Karpas-422 (cell line): Measurements from ENCODE around the gene SYNE1. TPM values are rescaled to one million over a fixed set of nuclear protein-coding genes. Genes with fewer than 3 reads are reported as not detected.

Experiments used
- DNase-seq: peaks from one replicate; pipeline ENCODE4 v3.0.0-alpha.2; 2015
- H2AFZ ChIP-seq: fragments of 200-600 bp; sonication (generic); 2 replicates; pipeline ENCODE4 v1.6.1; 2014; ENCODE audit warnings: antibody characterized with exemption, low read length, mixed read lengths
- H3K27ac ChIP-seq: fragments of 200-600 bp; sonication (generic); 2 replicates; pipeline ENCODE4 v1.5.1; 2014; ENCODE audit warnings: mild to moderate bottlenecking, low read length, moderate library complexity
- H3K27me3 ChIP-seq: fragments of 200-600 bp; sonication (generic); 2 replicates; pipeline ENCODE4 v1.6.1; 2014; ENCODE audit warnings: low read length, mixed read lengths
- H3K36me3 ChIP-seq: fragments of 200-600 bp; sonication (generic); 2 replicates; pipeline ENCODE4 v1.6.1; 2014; ENCODE audit warnings: low read length, mixed read lengths; ENCODE audit not compliant: insufficient read depth
- H3K4me1 ChIP-seq: fragments of 200-600 bp; sonication (generic); 2 replicates; pipeline ENCODE4 v1.6.1; 2014; ENCODE audit warnings: mild to moderate bottlenecking, low read length, mixed read lengths
- H3K4me2 ChIP-seq: fragments of 200-600 bp; sonication (generic); 2 replicates; pipeline ENCODE4 v1.6.1; 2014; ENCODE audit warnings: low read length, low read depth, mild to moderate bottlenecking; ENCODE audit not compliant: poor library complexity, severe bottlenecking
- H3K4me3 ChIP-seq: fragments of 200-600 bp; sonication (generic); 2 replicates; pipeline ENCODE4 v1.5.1; 2014; ENCODE audit warnings: mild to moderate bottlenecking, antibody characterized with exemption, low read length, mixed read lengths
- H3K79me2 ChIP-seq: fragments of 200-600 bp; sonication (generic); 2 replicates; pipeline ENCODE4 v1.6.1; 2014; ENCODE audit warnings: mild to moderate bottlenecking, low read length, mixed read lengths
- H3K9ac ChIP-seq: fragments of 200-600 bp; sonication (generic); 2 replicates; pipeline ENCODE4 v1.6.0; 2014; ENCODE audit warnings: low read length
- H3K9me2 ChIP-seq: fragments of 200-600 bp; sonication (generic), shearing (Covaris generic); replicated peaks from 2 replicates; pipeline ENCODE4 v1.6.0; 2014; ENCODE audit warnings: mild to moderate bottlenecking, low read length, moderate library complexity; ENCODE audit not compliant: insufficient read depth
- H3K9me3 ChIP-seq: fragments of 300-700, 200-600 bp; sonication (generic); 2 replicates; pipeline ENCODE4 v1.6.1; 2014; ENCODE audit warnings: low read length, mixed read lengths
- H4K20me1 ChIP-seq: fragments of 200-600 bp; sonication (generic); 2 replicates; pipeline ENCODE4 v1.6.1; 2014; ENCODE audit warnings: mild to moderate bottlenecking, antibody characterized with exemption, low read length, low read depth; ENCODE audit not compliant: insufficient read depth
- total RNA-seq: library from RNA; depleted of rRNA; stranded (reverse); fragments of >200 nt; shearing (Covaris generic); gene quantifications from 2 replicates; pipeline ENCODE4 v1.2.3, GENCODE V29; 2014; ENCODE audit warnings: low replicate concordance

SYNE1 gene
- total RNA-seq, 1 experiment from 2014 or later = 137 TPM

GRCh38 chr6:152271776-152272464, 365.2 kb downstream of the SYNE1 start:
- Histone ChIP-seq H3K36me3 (peaks cover 44% of the 10 kb centered on the region), H3K27ac (peak overlapping the region; percentile 57), H3K4me3 (no peak overlapping the region), H3K9me2 (no peaks in the 10 kb centered on the region), H3K4me1 (peaks cover 25% of the 10 kb centered on the region), H3K4me2 (no peak overlapping the region), H3K9me3 (no peaks in the 10 kb centered on the region), H2AFZ (no peak overlapping the region), H3K27me3 (no peaks in the 10 kb centered on the region), H3K9ac (no peak overlapping the region), H3K79me2 (no peaks in the 10 kb centered on the region), H4K20me1 (no peaks in the 10 kb centered on the region)
- no peak for DNase-seq

GRCh38 chr6:152270301-152270925, 366.7 kb downstream of the SYNE1 start:
- no peak overlapping the region for H2AFZ ChIP-seq
- H3K36me3 ChIP-seq = peaks cover 52% of the 10 kb centered on the region
- H3K9me3 ChIP-seq = no peaks in the 10 kb centered on the region

DNA sequence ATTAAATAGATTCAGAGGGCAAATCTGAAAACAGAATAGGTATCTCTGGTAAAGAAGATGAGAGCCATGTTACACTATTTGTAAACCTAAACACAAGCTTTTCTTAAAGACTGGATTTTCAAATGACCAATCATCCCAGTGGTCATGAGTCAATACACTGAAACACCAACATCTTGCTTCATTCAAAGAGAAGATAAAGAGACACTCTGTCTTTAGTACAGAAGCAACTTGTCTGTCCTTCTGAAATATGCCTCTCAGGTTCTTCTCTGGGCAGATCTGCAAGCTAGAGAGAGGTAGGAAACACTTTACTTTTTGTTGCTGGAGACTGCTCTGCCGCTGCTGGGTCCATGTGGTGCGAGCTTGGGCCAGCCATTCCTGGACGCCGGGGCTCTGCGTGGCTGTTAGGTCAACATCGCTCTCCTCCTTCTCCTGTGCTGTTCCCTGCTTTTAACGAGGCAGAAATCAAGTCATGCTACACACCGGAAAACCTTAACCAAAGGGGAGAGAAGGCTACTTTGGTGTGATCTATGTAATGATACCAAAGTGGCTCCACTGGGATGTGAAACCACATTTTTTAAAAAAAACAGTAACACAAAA, 368.2 kb downstream of the SYNE1 start:
- Histone ChIP-seq H4K20me1 (no peaks in the 10 kb centered on the region), H3K36me3 (peaks cover 55% of the 10 kb centered on the region), H3K27ac (peak overlapping the region; percentile 37; the same call in 1 of the 2 replicates), H2AFZ (no peak overlapping the region), H3K9me2 (no peaks in the 10 kb centered on the region), H3K4me2 (no peak overlapping the region), H3K9me3 (no peaks in the 10 kb centered on the region), H3K9ac (no peak overlapping the region), H3K79me2 (no peaks in the 10 kb centered on the region), H3K4me3 (no peak overlapping the region), H3K4me1 (peaks cover 25% of the 10 kb centered on the region), H3K27me3 (no peaks in the 10 kb centered on the region)
- DNase-seq = no peak

More at GRCh38 chr6:152270301-152270925, 366.7 kb downstream of the SYNE1 start:
- no peak for DNase-seq
- Histone ChIP-seq H3K79me2 (no peaks in the 10 kb centered on the region), H4K20me1 (no peaks in the 10 kb centered on the region), H3K4me3 (no peak overlapping the region), H3K9ac (no peak overlapping the region), H3K4me2 (no peak overlapping the region), H3K27me3 (no peaks in the 10 kb centered on the region), H3K9me2 (no peaks in the 10 kb centered on the region), H3K27ac (peak overlapping the region; percentile 46), H3K4me1 (peaks cover 25% of the 10 kb centered on the region)

DNA sequence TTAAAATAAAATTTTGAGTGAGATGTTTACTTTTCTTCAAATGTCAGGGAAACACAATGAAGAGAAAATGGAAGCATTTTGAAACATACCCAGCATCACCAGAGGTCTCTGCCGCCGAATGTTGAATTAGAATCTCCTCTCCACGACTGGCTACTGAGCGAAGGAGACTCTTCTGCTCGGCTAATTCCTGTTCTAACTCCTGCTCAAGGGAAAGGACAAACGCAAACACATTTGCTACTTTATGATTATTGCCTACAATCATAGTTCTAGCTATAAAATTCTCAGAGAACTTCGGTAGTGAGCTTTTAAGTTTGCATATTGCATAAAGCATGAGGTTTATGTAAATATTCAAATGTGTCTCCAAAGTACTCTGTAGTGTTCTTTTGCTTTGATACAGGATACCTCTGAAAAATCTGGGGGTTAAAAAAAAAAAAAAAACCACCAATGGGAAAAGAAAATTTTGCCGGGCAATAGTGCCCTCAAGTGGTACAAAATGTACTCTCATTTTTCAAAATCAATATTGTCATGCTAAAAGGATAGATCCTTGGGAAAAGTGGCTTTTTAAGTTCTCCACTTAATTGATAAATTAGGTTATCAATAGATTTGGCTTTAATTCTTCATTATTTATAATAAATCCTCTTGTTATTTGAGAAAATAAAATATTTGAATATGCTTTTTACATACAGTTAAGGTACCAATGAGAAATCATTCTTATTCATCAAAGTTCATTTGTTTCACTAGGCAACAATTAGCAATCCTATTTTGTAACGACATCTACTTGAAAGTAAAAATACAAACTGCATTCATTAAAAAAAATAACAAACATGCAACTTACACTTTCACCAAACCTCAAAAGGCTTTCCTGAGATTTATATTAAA, 369.0 kb downstream of the SYNE1 start:
- DNase-seq = peak; percentile 79
- Histone ChIP-seq H2AFZ (no peak overlapping the region), H3K9me3 (no peaks in the 10 kb centered on the region), H4K20me1 (no peaks in the 10 kb centered on the region), H3K9me2 (no peaks in the 10 kb centered on the region), H3K4me1 (peaks cover 23% of the 10 kb centered on the region), H3K9ac (no peak overlapping the region), H3K4me3 (no peak overlapping the region), H3K27me3 (no peaks in the 10 kb centered on the region), H3K36me3 (peaks cover 49% of the 10 kb centered on the region), H3K4me2 (no peak overlapping the region), H3K79me2 (no peaks in the 10 kb centered on the region), H3K27ac (peak overlapping the region; percentile 37; the same call in 1 of the 2 replicates)

GRCh38 chr6:152265651-152266050, 371.5 kb downstream of the SYNE1 start:
- Histone ChIP-seq H2AFZ (no peak overlapping the region), H3K4me2 (no peak overlapping the region), H3K27ac (no peak overlapping the region), H3K9ac (no peak overlapping the region), H3K9me3 (no peaks in the 10 kb centered on the region), H3K27me3 (no peaks in the 10 kb centered on the region), H3K36me3 (peaks cover 46% of the 10 kb centered on the region), H3K79me2 (no peaks in the 10 kb centered on the region), H3K4me3 (no peak overlapping the region), H3K9me2 (no peaks in the 10 kb centered on the region), H4K20me1 (no peaks in the 10 kb centered on the region), H3K4me1 (peaks cover 8% of the 10 kb centered on the region)
- DNase-seq = no peak

DNA sequence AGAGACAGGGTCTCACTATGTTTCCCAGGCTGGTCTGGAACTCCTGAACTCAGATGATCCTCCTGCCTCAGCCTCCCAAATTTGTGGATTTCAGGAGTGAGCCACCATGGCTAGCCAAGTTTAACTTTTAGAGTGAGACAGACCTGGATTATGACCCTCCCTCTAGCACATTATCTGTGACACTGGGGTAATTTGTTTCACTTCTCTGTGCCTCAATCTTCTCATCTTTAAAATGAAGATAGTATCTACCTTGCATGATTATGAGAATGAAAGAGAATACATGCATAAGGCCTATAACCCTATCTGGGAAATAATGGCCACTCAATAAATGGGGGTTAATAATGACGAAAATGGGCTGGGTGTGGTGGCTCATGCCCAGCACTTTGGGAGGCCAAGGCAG, 373.6 kb downstream of the SYNE1 start:
- H3K4me2 ChIP-seq = no peak overlapping the region
- H3K9ac ChIP-seq = no peak overlapping the region
- no peaks in the 10 kb centered on the region for H4K20me1 ChIP-seq
- no peaks in the 10 kb centered on the region for H3K9me3 ChIP-seq
- H3K4me3 ChIP-seq = no peak overlapping the region
- no peak for DNase-seq
- H2AFZ ChIP-seq = no peak overlapping the region
- no peaks in the 10 kb centered on the region for H3K79me2 ChIP-seq
- peaks cover 4% of the 10 kb centered on the region for H3K4me1 ChIP-seq
- no peaks in the 10 kb centered on the region for H3K27me3 ChIP-seq
- peaks cover 58% of the 10 kb centered on the region for H3K36me3 ChIP-seq
- no peak overlapping the region for H3K27ac ChIP-seq
- no peaks in the 10 kb centered on the region for H3K9me2 ChIP-seq

DNA sequence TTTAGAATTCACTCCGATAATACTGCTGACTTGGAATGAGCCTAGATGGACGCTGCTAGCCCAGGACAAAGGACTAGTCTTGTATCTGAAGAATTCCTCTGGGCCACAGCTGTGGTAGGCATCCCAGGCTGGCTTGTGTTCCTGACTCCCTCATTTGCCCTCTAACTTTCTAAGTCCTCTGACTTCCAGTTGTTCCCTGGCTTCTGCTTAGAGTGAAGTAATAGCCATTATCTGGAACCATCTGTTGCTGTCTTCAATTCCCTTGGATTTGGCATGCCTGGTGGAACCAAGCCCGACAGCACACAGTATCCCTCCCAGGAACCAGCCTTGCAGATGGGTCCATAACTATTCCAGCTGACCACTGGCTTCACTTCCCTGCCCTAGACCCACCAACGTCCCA, 376.0 kb downstream of the SYNE1 start:
- H3K36me3 ChIP-seq = peaks cover 57% of the 10 kb centered on the region
- no peaks in the 10 kb centered on the region for H3K9me2 ChIP-seq
- H3K4me2 ChIP-seq = no peak overlapping the region
- H3K4me3 ChIP-seq = no peak overlapping the region
- H3K27ac ChIP-seq = no peak overlapping the region
- no peaks in the 10 kb centered on the region for H3K4me1 ChIP-seq
- no peaks in the 10 kb centered on the region for H3K27me3 ChIP-seq
- no peak overlapping the region for H2AFZ ChIP-seq
- no peak for DNase-seq
- H3K9me3 ChIP-seq = no peaks in the 10 kb centered on the region
- no peaks in the 10 kb centered on the region for H4K20me1 ChIP-seq
- H3K79me2 ChIP-seq = no peaks in the 10 kb centered on the region
- H3K9ac ChIP-seq = no peak overlapping the region

- H3K9ac ChIP-seq = no peak overlapping the region
- peaks cover 52% of the 10 kb centered on the region for H3K36me3 ChIP-seq
- no peak for DNase-seq
- H3K9me3 ChIP-seq = no peaks in the 10 kb centered on the region
- H2AFZ ChIP-seq = no peak overlapping the region
- H3K9me2 ChIP-seq = no peaks in the 10 kb centered on the region
- H3K4me3 ChIP-seq = no peak overlapping the region
- H3K27ac ChIP-seq = no peak overlapping the region
- H3K4me1 ChIP-seq = no peaks in the 10 kb centered on the region
- no peak overlapping the region for H3K4me2 ChIP-seq
- no peaks in the 10 kb centered on the region for H4K20me1 ChIP-seq
- H3K27me3 ChIP-seq = no peaks in the 10 kb centered on the region
- H3K79me2 ChIP-seq = no peaks in the 10 kb centered on the region
Observed at GRCh38 chr6:152259234-152259633, 377.9 kb downstream of the SYNE1 start.
